ENCODE measurements around the gene ACOT9.

DNA sequence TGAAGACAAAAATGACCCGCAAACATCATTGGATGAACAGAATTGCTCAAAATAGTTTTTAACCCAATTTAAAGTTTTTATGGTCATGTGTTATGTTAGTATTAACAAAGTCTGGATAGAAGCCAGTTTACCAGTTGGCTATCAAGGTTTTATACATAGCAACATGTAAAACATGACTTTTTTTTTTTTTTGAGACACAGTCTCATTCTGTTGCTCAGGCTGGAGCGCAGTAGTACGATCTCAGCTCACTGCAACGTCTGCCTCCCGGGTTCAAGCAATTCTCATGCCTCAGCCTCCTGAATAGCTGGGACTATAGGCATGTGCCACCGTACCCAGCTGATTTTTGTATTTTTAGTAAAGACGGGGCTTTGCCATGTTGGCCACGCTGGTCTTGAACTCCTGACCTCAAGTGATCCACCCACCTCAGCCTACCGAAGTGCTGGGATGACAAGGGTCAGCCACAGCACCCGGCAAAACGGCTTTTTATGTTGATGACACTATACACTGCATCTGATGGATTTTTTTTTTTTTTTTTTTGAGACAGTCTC lies 43.3 kb upstream of the ACOT9 start:
- TF ChIP-seq, protein P1, sequence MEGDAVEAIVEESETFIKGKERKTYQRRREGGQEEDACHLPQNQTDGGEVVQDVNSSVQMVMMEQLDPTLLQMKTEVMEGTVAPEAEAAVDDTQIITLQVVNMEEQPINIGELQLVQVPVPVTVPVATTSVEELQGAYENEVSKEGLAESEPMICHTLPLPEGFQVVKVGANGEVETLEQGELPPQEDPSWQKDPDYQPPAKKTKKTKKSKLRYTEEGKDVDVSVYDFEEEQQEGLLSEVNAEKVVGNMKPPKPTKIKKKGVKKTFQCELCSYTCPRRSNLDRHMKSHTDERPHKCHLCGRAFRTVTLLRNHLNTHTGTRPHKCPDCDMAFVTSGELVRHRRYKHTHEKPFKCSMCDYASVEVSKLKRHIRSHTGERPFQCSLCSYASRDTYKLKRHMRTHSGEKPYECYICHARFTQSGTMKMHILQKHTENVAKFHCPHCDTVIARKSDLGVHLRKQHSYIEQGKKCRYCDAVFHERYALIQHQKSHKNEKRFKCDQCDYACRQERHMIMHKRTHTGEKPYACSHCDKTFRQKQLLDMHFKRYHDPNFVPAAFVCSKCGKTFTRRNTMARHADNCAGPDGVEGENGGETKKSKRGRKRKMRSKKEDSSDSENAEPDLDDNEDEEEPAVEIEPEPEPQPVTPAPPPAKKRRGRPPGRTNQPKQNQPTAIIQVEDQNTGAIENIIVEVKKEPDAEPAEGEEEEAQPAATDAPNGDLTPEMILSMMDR (IDR thresholded peaks at IDR 0.05), result no peak
- TF ChIP-seq EP300 (IDR thresholded peaks at IDR 0.05) (no peak), POLR2A (IDR thresholded peaks at IDR 0.05) (no peak)

Measured in ovary (tissue), 3 donors.